Dermis blood vessel endothelial cell (primary cell): Measurements from ENCODE around the gene DGKA. TPM values are rescaled to one million over a fixed set of nuclear protein-coding genes. Genes with fewer than 3 reads are reported as not detected.
A peak's percentile ranks its signal among the peaks of the same experiment; 100 is the strongest.
"Not testable (repeated sequence)": the region's sequence is repeated elsewhere in the genome, so short reads cannot be mapped to it uniquely, and the experiment has no call there.

Source experiments
- DNase-seq: peaks from one replicate; pipeline ENCODE4 v3.0.0; 2010
- total RNA-seq: library from RNA; depleted of rRNA; stranded (reverse); fragments of >200 nt; gene quantifications from 2 replicates; pipeline ENCODE4 v1.2.3, GENCODE V29; 2014

The DGKA gene
- 23.7 and 41.5 TPM in 2 replicates for total RNA-seq

DNA sequence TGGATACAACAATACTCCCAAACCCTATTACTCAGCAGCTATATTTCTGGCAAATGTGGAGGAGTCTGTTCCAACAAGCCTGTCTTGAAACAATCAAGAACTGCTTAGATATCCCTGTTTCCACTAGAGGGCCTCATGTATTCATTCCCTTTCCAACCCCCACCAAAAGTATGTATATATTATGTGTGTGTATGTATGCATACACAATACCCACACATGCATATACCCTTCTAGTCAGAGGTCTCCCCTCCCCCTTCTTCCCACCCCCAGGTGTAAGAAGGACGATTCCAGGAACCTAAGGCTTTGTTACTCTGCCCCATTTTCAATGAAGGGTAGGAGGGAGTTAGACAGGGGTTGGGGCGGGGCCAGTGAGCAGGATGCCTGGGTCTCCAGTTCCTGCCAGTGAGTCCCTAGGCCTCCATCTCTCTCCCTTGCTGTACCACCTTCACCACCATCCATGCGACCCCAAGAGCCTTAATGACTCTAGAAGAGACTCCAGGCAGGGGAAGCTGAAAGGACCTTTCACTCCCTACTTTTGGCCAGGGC is at the start of gene DGKA:
TSS of gene DGKA (plus strand) at position 392 of the 546 bp plus-strand sequence. CDS start 5,342 bp downstream, outside the sequence.
- peak; percentile 80 for DNase-seq

GRCh38 chr12:55885113-55885512 is 45.8 kb upstream of the DGKA start:
- no peak for DNase-seq

DNA sequence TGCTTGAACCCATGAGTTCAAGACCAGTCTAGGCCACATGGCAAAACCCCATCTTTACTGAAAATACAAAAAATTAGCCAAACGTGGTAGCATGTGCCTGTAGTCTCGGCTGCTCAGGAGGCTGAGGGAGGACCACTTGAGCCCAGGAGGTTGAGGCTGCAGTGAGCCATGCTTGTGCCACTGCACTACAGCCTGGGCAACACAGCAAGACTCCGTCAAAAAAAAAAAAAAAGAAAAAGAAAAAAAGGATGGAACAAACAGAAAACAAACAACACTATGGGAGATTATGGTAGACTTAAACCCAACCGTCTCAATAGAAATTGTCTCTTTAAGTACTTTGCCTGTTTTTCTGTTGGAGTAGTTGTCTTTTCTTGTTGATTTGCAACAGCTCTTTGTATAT is 39.7 kb upstream of the DGKA start:
- DNase-seq = no peak

- DNase-seq = no peak
Measured at GRCh38 chr12:55893723-55894122, 37.2 kb upstream of the DGKA start.

DNA sequence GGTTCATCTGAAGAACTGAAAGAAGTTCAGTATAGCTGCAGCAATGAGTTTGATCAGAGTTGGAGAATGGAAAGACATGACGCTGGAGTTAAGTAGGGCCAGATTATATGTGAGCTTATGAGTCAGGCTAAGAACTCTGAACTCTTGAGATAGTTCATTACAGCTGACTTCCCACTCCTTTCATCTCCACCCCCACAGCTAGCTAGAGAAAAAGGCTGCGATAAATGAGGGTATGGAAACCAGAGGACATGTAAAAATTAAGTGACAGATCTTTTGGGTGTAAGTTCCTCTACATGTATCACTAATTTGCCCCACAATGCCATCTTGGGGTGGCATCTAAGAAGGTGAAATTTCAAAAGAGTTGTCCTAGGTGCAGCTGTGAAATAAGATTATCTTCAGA is 31.9 kb upstream of the DGKA start:
- no peak for DNase-seq

DNA sequence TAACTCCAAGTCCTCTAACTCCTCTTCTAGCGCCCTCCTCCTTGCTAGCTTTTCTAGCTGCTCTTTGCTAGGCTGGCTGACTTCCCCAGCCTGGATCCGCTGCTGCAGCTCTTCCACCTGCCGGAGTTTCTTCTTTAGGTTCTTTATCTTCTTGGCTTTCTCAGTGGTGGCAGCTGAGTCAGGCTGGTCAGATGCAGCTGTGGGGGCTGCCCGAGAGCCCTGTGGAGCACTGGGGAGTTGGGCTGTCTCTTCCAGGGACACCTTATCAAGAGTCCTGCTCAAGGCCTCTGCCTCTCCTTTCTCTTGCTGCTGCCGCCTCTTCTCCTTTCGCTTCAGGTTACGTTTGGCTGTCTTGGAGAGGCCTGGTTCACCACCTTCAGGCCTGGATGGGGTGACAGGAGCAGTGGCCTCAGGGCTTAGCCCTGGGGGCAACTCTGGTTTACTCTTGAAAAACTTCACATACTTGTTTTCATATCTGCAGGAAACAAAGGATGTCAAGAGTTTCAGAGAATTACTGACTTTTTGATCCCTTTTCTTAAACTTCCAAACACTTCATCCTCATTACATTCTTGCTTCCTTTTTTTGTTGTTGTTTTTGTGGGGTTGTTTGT is 29.0 kb upstream of the DGKA start:
- no peak for DNase-seq

DNA sequence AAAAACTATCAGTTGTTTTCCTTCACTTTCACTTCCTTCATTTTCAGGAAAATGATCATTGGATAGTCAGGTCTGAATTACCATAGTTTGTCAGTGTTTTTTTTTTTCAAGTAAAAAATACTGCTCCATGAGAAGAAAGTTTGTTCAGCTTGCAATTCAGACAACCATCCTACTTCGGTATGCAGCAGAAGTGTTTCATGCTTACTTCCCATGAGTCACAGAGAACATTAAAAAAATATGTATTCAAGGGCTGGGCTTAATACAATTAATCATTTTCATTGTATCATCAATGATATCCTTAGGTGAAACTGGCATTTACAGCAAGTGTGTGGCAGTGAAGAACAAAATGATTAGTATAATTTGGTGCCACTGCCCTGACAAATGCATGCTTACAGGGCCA is 24.9 kb upstream of the DGKA start:
- DNase-seq = peak; percentile 61

DNA sequence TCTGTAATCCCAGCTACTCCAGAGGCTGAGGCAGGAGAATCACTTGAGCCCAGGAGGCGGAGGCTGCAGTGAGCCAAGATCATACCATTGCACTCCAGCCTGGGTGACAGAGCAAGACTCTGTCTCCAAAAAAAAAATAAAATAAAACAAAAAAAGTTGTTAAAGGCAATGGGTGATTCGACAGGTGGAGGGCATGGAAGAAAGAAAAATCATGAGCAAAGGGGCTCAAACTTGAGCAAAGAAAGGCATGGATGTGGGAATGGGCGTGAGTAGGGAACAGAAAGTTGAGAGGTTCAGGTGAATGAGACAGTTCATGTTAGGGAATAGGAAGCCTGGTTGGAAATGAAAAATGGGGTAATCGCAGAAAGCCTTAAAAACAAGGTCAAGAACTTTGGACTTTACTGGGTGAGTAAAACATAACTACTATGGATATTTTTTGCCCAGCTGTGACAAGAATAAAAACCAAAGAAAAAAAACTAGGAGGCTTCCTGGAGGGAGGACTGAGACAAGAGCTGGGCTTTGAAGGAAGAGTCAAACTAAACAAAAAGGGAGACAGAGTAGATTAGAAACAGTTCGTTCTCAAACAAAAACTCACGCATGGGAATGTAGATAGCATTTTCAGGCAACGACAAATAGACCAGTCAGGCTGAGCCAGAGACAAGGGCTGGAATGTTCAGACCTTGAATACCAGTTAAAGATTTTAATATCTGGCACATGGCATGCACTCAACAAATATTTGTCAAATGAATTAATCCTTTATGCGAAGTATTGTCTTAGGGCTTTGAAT is 22.0 kb upstream of the DGKA start:
- DNase-seq = no peak

DNA sequence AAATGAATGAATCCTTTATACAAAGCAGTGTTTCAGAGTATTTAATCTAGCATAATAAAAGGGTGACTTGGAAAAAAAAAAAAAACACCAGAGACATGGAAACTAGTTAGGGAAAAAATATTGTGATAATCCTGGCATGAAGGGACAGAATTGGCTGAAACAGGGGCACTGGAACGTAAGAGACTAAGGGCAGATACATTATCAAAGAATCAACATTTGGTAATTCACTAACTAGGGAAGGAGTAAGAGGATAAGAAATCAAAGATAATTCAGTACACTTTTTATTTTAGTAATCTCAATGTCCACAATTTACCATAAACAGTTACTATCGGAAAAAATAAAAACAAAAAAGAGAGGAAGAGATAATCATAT is 21.5 kb upstream of the DGKA start:
- no peak for DNase-seq

DNA sequence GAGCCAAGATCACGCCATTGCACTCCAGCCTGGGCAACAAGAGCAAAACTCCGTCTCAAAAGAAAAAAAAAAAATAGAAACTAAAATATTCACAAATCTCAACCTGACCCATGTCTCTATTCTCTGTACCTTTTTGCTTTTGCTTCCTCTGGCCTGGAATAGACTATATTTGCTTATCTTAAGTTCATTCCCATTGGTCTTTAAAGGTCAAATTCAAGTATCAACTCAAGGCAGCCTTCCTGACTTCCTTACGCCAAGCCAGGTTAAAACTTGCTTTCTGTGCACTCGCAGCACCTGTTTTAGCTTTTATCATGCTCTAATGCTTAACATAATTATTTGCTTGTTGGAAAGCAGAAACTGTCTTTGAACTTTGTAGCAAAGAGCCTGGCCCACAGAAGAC is 18.1 kb upstream of the DGKA start:
- no peak for DNase-seq

GRCh38 chr12:55915482-55915859 is 15.5 kb upstream of the DGKA start:
- no peak for DNase-seq

DNA sequence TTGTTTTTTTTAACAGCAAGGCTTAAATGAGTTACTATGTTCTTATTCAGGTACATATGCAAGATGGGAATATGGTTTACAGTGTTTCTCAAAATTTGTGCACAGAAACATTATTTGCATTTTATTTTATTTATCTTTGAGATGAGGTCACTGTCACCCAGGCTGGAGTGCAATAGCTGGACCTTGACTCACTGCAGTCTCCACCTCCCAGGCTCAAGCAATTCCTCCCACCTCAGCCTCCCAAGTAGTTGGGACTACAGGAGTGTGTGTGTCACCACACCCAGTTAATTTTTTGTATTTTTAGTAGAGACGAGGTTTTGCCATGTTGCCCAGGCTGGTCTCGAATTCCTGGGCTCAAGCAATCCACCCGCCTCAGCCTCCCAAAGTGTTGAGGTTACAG is 11.9 kb upstream of the DGKA start:
- DNase-seq = not testable (repeated sequence)

DNA sequence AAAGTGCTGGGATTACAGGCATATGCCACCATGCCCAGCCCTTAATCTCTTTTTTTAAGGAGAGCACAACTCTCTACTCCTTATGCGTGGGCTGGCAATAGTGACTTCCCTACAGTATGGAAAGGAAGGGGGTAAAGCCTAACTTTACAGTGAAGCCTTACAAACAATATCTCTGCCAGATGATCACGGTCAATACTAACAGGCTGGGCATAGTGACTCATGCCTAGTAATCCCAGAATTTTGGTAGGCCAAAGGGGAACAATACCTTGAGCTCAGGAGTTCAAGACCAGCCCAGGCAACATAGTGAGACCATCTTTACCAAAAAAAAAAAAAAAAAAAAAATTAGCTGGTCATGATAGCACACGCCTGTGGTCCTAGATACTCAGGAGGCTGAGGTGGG is 8.8 kb upstream of the DGKA start:
- no peak for DNase-seq

GRCh38 chr12:55923648-55924047 is 7.3 kb upstream of the DGKA start:
- not testable (repeated sequence) for DNase-seq

- DNase-seq = no peak
Measured at GRCh38 chr12:55925371-55925770, 5.6 kb upstream of the DGKA start.

DNA sequence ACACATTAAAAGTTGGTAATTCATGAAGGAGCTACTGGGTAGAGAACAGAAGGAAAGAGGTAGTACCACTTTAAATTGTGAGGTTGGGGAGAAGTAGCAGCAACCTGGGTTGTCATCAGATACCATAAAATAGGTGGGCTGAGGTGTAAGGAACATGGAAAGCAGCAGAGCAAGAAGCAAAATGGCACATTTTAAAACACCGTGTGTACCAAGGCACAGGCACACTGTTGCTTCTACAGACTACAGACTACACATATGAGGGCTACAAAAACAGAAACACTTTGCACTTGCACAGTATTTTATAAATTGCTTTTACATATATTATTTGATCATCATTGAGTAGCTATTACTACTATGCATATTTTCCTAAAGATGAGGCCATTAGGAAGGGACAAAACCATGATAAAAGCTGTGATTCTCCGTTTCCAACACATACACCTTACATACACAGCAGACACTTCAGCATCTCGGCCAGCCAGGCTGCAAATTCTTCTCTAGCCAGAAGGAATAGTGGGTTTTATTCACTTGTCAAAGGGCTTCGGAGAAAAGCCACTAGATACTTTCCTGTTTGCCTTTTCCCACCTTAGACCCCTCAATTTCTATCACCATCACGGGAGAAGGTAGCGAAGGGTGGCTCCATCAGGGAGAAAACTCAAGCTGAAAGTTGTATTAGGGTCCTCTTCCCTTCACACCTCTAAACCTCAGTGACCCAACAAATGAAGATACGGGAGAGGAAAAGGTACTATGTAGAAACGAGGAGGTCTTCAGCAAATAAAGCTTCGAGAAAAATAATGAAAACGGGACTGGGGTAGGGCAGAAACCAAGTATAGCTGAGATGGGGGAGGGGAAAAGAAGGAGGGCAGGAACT is 4.9 kb upstream of the DGKA start:
- peak; percentile 15 for DNase-seq

DNA sequence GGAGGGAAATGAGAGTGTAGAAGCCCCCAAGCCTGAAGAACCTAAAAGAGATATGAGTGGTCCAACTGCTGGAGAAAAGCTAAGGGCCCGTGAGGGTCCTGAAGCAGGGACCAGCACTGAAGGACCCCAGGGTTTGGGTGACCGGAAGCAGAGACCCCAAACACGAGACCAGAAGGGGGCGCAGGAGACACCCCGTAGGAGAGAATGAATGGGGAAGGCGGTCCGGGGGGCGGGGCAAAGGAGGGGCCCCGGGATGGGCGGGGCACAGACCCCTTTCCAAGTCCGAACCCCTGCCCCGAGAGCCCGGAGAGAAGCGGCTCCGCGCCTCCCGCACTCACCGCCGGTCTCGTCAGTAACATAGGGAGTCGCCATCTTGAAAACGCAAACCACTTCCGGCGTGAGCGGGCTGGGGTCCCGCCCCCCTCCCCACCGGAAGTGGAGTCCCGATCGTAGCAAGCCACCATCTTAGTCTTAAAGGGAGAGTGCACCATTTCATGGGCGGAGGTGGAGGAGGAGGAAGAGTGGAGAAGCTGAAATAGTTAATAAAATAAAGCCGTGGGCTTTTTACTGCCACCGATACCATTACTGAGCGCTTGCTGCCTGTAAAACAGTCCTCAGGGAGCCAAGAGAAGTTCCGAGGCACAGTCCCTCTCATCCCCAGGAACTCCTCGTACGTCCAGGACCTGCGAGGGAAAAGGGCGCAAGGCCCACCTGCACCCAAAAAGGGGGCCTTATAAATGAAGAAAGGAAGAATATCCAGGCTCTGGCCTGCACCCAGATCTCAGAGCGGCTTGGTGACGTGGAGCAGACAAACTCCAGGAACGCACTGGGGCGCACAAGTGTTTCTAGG is 4.0 kb upstream of the DGKA start:
- DNase-seq = peak; percentile 92

DNA sequence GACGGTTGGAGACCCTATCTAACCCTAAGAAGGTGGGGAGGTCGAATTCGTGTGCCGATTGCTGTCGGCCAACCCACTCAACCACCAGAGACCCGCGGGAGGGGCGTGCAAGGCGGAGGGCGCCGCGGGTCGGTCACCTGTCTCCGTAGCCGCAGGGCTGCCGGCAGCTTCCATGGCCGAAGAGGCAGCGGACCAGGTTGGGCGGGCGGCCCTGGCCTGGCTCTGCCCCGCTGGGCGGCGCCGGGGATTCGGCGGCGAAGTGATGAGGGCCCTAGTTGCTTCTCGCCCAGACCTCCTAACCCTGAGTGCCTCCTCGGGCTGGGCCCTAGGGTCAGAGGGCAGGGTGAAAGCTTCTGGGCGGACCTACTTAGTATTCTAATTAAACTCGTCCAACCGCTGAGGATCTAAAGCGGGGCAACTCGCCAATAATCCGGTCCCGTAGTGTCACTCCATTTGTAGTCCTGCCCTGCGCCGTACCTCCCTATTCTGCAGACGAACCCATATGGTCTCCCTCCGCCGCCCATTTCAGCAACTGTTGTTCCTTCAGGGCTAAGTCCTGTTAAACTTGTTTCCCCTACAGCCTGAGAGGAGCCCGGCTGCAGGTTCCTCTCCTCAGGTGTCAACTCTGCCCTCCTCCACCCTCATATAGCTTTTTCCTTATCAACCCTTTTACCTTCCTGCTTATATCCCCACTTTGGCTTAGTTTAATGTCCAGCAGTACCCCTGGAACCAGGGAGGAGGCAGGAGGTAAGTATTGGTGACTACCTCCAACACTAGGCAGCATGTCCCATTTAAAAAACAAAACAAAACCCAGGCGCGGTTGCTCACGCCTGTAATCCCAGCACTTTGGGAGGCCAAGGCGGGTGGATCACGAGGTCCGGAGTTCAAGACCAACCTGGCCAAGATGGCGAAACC is 3.1 kb upstream of the DGKA start, which contains the start of gene PYM1:
TSS of gene PYM1 (minus strand) at position 307 of the 915 bp plus-strand sequence. CDS start at position 174, 133 bp downstream.
- peak; percentile 72 for DNase-seq

DNA sequence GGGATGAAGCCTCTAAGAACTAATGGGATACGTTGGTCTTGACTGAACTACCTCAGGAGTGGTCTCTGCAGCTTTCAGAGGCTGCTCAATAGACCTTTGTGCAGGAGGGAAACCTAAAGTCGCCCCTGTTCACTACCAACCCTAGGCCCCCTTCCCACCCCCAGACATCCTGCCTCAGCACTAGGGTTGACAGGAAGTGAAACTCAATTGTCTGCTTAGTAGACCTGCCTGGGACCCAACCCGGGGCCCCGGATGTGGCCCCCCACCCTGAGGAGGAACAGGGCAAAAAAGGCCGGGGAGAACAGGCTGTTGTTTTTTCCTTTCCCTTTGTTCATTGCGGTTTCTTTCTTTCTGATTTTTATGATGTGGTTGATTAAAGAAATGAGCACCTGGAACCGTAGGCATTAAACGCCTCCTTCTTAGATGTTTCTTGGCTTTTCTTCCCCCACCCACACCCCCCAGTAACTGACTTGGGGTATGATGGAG is 1.6 kb upstream of the DGKA start:
- no peak for DNase-seq

DNA sequence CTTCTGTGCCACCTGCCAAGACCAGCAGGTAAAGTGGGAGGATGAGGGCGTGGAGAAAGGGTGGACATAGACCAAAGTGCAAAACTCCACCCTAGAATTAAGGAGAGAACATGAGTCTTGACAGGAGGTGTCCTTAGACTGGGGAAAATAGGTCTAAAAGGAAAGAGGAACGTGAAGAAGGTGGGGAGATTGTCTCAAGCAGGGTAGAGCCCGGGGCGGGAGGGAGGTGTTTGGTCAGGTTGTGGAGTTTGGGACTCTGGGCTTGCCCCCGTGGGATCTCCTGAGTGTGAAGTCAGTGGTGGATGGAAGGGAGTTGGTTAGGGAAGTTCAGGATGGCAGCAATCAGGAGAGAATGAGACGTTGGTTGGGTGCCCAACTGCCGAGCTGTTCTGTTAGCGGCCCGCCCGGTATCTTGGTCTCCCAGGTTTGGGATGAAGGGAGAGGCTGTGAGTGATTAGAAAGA is 386 bp downstream of the DGKA start:
- DNase-seq = peak; percentile 20
